Putamen (tissue), 1 donor: Measurements from ENCODE around the gene RPTOR.

Source experiments
- DNase-seq: peaks from one replicate; pipeline ENCODE4 v3.0.0-alpha.2; 2016; ENCODE audit warnings: low spot score

Gene RPTOR

DNA sequence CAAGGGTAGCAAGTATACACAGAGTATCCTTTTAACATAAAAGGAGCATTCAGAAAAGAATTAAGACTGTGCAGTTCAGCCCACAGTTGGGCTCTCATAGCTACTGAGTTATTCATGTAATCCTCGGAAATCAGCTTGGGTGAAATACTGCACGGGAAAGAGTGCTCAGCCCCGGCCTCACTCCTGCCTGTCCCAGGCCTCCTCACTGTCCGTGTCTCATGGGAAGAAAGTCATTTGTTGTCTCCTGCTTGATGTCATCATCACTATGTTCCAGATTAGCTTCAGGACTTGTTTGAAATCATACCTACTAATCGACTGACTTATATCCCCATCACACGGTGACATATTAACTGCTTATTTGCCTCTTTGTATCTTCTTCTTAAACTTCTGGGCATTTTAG is 223.8 kb downstream of the RPTOR start:
- no peak for DNase-seq

DNA sequence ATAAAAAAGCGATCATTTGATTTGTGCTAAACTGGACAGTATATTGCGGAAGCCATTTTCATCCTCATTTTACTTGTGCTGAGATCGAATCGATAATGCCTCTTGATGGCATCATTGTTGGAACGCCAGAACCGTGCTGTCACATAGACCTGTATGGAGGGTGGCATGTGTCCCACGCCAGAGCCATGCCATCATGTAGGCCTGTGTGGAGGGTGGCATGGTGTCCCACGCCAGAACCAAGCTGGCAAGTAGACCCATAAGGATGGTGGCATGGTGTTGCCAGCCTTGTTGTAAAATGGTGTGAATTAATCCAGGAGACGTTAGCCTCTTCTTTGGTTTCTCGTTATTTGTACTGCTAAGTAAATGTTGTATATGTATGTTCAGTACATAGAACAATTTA is 224.3 kb downstream of the RPTOR start:
- DNase-seq = no peak

- no peak for DNase-seq
Measured at GRCh38 chr17:80769516-80769915, 224.9 kb downstream of the RPTOR start.

DNA sequence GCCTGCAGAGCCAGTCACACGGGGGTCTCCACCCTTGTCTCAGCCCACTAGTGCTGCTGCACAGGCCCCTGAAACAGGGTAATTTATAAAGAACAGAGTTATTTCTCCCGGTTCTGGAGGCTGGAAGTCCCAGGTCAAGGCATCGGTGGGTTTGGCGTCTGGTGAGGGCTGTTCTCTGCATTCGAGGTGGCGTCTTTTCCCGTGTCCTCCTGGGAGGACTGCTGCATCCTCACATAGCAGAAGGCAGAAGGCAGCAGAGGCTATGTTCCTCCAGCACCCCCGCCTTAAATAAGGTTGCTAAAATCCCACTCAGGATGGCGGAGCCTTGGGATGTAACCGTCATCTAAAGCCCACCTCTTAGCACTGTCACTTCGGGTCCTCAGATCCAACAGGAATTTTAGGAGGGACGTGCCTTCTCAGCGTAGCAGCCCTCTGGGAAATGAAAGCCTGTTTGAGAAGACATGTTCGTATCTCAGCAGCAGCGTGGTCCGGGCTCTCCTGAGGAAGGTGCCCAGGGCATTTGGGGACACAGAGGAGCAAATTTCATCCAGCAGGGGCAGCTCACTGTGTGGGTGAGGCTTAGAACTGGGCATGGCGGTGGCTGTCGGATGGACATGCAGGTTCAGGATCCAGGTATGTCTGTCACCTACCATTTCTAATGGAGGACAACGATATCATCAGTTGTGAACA is 225.4 kb downstream of the RPTOR start:
- DNase-seq = no peak

- no peak for DNase-seq
Measured at GRCh38 chr17:80770881-80771611, 226.4 kb downstream of the RPTOR start.

DNA sequence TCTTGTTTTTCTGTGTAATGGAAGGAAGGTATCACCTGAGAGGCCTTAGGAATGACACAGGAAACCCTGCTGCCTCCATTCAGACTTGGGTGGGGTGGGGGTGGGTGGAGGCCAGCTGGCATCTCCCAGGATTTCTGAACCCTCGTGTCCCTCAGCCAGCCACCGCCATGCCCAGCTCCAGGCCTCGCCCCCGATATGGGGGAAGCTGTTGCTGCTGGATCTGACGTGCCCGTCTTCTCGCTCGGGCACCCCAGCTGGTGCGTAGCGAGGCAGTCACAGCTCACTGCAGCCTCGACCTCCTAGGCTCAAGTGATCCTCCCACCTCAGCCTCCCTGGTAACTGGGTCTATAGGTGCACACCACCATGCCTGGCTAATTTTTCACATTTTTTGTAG is 227.0 kb downstream of the RPTOR start:
- no peak for DNase-seq

DNA sequence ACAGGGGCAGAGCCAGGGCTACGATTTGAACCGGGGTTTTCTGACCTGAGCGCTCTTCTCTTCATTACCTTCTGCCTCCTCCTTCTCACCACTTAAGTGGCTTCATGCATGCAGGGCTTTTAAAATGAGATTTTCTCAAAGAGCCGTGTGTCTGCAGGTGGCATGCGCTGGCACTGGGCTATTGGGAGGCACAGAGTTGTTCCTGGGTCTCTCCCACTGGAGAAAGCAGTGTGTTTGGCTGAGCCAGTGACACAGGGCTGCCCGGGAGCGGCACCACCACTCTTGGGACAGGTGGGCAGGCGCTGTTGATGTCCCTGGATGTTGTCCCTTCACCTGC is 228.2 kb downstream of the RPTOR start:
- DNase-seq = no peak

GRCh38 chr17:80773243-80773991 is 228.8 kb downstream of the RPTOR start:
- peak; percentile 65 for DNase-seq

DNA sequence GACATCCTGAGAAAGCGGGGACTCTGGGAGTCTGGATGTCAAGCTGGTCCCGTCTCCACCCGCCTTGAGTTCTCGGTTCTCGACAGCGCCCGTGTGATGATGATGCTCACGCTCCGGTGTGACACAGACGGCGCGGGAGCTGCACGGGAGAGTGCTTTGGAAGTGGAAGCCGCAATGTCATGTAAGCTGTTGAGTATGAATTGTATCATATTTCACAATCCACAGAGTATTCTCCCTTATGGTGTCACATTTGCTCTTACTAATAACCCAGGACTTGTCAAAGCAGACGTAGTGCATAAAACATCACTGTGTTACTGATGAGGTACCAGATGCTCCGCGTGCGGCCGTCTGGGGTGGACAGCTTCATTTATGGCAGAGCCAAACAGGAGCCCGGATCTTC is 229.5 kb downstream of the RPTOR start:
- DNase-seq = no peak

DNA sequence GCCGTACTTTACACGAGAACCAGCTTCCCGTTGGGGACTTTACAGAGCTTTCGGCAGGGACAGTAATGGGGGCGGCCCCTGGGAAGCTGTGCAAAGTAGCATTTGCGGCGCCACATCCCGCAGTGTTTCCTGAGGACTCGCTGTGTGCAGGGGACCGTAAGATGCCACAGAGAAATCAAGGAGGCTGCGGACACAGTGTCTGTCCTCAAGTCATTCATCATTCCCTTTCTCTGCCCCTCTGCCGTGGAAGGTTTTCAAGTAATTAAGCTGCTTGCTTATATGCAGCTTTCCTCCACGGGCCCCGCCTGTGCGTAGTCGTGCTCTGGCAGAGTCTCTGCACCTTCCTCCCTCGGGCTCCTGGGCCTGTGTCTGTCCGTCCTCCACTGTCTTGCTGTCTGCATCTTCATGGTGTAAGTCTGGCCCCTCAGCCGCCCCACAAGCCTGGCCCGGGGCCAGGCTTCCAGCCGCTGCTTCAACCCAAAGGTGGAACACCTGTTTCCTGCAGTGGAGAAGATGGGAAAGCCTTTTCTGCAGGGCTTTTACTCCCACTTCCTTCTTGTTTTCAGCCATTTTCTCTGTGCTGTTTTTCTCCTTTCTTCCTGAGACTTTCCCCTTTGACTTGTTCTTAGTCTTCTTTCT is 230.1 kb downstream of the RPTOR start:
- DNase-seq = no peak

DNA sequence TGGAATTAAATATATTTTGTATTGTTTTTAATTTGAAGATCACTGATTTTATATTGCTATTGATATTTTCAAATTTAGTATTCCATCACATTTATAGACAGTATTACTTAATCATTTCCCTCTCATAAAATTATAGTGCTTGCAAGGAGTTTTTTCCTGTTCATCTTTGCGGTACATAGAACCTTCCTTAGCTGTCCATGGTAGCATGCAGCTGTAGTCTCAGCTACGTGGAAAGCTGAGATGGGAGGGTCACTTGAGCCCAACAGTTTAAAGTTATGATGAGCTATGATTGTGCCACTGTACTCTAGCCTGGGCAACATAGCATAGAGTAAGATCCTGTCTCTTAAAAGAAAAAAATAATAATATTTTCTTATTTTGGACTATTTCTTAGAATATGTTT is 231.2 kb downstream of the RPTOR start:
- DNase-seq = no peak

DNA sequence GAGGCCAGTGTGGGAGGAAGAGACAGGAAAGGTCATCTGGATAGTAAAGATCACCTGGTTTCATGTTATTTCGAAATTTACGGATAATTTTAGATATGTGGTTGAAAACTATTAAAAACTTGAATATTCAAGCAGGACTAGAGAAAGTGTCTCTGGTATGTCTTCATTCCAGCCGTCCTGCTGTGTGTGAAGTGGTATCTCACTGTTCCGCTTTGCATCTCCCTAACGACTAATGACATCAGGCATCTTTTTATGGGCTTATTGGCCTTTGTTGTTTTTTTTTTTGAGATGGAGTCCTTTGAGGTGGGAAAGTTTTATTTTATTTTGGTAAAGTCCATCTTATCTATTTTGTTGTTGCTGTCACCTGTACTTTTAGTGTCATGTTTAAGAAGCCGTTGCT is 232.6 kb downstream of the RPTOR start:
- DNase-seq = no peak

DNA sequence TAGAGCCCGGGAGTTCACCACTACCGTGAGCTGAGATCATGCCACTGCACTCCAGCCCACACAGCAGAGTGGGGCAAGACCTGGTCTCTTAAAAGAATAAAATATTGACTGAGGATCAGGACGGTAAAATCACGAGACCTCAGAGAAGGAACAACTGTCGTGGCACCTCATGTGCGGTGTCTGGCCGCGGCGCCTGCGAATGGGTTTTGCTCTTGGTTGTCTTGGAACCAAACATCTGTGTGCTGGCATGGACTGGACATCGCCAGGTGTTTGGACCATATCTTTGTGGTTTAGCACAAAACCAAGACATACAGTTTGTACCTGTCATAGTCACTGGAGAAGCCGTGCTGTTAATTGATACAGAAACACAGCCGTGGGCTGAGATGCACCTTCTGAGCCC is 234.1 kb downstream of the RPTOR start:
- no peak for DNase-seq

GRCh38 chr17:80779336-80779735 is 234.7 kb downstream of the RPTOR start:
- DNase-seq = no peak

GRCh38 chr17:80779961-80780380 is 235.3 kb downstream of the RPTOR start:
- DNase-seq = no peak

DNA sequence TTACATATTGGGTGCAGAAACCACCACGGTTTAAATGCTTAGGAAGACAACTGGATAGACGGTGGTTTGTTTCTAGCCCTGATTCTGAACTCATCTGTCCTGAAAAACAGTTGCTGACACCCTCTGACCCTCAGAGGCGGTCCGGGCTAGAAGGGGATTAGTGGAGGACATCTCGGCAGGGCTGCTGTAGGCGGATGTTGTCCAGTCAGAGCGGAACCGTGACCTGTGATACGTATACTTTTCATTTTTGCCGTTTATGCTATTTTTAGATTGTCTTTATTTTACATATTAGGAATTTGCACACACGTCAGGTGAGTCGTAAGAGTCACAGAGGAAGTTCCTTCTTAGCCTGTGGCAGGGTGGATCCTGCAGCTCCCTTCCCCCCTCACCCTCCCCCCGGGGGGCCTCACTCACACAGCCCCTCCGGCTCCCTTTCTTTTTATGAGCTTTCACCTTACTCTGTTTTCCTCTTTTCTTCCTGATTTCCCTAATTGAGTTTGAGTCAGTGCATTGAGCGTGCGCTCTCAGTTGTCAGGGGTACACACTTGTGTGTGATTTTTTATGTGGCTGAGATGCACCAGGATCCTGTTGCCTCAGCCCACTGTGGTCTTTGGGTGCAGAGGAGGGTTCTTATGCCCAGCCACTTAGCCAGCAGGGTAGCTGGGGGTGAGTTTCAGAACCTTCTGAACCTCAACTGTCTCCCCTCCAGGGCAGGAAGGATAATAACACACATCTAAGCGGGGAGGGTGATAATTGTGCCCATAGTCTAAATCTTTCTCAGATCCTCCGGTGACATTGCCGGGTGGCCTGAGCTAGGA is 236.0 kb downstream of the RPTOR start:
- DNase-seq = no peak

DNA sequence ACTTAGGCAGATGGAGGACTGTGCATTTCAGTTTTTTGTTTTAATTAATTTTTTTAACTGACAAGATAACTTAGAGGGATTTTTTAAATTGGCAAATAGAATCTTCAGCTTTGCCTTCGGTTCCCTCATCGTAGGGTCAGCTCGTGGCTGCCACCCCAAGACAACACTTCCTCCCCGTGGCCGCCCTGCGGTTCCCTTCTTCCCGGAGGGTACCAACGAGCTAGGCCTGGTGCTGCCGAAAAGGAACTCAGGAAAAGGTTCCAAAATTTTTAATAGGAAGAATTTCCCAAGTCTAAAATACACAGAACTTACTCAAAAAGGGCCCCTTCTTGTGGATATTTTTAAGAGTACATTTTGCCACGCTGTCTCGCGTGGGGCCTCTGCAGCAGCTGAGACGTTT is 236.6 kb downstream of the RPTOR start:
- no peak for DNase-seq

GRCh38 chr17:80781807-80782277 is 237.2 kb downstream of the RPTOR start:
- no peak for DNase-seq

GRCh38 chr17:80782536-80783427 is 238.1 kb downstream of the RPTOR start:
- no peak for DNase-seq

DNA sequence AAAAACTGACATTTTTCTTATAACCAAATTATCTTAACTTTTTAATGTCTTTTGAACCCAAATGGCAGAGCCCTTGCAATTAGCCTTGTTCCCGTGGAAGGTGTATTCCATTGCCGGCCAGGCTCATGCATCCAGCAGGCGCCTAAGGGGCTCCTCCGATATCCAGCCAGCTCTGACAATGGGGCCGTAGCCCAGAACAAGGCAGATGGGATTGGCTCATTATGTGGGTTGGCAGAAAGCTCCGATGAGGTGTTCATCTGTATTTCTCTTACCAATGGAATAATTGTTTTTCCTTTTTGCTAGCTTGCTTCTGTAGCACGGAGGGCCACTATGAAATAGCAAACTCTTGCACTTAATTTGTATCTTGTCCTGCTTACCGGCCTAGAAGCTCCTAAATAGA is 238.8 kb downstream of the RPTOR start:
- no peak for DNase-seq

GRCh38 chr17:80783971-80784370 is 239.3 kb downstream of the RPTOR start:
- no peak for DNase-seq
